Activated T-helper 17 cell treated with anti-CD3 and anti-CD28 coated beads, Interleukin-2, amount 50 U/mL, for 72 hours (primary cell): Measurements from ENCODE around the gene FAM81A. TPM values are rescaled to one million over a fixed set of nuclear protein-coding genes. Genes with fewer than 3 reads are reported as not detected.
A peak's percentile ranks its signal among the peaks of the same experiment; 100 is the strongest.

Source experiments
- ATAC-seq: fragments of 150-1000 bp; cut with Tn5 transposase; replicated peaks from 2 replicates; pipeline ENCODE4 v1.10.0; 2021; ENCODE audit warnings: mild to moderate bottlenecking, moderate library complexity
- H3K27ac Mint-ChIP-seq: one replicate; pipeline ENCODE4 v1.8.0; 2022; ENCODE audit warnings: mixed read lengths
- H3K27me3 Mint-ChIP-seq: one replicate; pipeline ENCODE4 v1.8.0; 2022; ENCODE audit warnings: mixed read lengths
- H3K36me3 Mint-ChIP-seq: one replicate; pipeline ENCODE4 v1.8.0; 2022; ENCODE audit warnings: low read depth, mild to moderate bottlenecking, mixed read lengths
- H3K4me1 Mint-ChIP-seq: one replicate; pipeline ENCODE4 v1.8.0; 2022; ENCODE audit warnings: mixed read lengths
- H3K4me3 Mint-ChIP-seq: one replicate; pipeline ENCODE4 v1.8.0; 2022; ENCODE audit warnings: mild to moderate bottlenecking, mixed read lengths
- H3K9me3 Mint-ChIP-seq: one replicate; pipeline ENCODE4 v1.8.0; 2022; ENCODE audit warnings: mixed read lengths
- total RNA-seq, 2 donors: library from RNA; stranded (reverse); gene quantifications; one replicate each; pipeline ENCODE4 v1.2.3, GENCODE V29; 2022

Gene FAM81A
- total RNA-seq, 2 donors from 2014 or later: not detected

- no peaks in the 10 kb centered on the region for H3K36me3 Mint-ChIP-seq
- H3K9me3 Mint-ChIP-seq: no peaks in the 10 kb centered on the region
- H3K4me3 Mint-ChIP-seq: no peak overlapping the region
- no peaks in the 10 kb centered on the region for H3K4me1 Mint-ChIP-seq
- no peaks in the 10 kb centered on the region for H3K27me3 Mint-ChIP-seq
- no peak overlapping the region for H3K27ac Mint-ChIP-seq
- ATAC-seq: no peak
These were observed 93.2 kb downstream of the FAM81A start for GRCh38 chr15:59531066-59531675.

DNA sequence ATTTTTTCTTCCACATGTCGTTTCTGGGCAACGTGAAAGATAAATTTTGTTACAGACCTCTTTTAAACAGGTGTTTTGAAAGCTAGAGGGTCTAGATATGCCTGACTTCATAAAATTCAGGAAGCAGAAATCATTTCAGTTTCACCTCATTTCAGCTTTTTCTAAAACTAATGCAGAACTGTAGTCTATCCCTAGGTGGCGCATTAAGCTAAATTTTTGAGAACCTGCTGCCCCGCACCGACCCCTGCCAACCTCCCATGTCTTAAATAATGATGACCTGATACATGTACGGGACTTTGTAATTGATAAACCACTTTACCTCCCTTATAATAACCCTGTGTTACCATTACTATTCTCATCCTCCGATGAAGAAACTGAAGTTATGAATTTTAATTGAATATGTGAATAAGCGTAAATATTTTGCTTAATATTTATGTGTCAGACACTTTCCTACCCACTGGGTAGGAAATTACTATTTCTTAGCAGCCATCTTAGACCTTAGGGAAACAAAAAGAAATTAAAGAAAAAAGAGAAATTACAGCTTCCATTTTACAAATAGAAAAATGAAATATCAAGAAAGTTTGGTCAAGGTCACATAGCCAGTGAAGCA is 94.9 kb downstream of the FAM81A start:
- Mint-ChIP-seq H3K36me3 (no peaks in the 10 kb centered on the region), H3K4me3 (no peak overlapping the region), H3K27ac (no peak overlapping the region), H3K9me3 (no peaks in the 10 kb centered on the region), H3K27me3 (no peaks in the 10 kb centered on the region), H3K4me1 (no peaks in the 10 kb centered on the region)
- peak; percentile 24 for ATAC-seq

DNA sequence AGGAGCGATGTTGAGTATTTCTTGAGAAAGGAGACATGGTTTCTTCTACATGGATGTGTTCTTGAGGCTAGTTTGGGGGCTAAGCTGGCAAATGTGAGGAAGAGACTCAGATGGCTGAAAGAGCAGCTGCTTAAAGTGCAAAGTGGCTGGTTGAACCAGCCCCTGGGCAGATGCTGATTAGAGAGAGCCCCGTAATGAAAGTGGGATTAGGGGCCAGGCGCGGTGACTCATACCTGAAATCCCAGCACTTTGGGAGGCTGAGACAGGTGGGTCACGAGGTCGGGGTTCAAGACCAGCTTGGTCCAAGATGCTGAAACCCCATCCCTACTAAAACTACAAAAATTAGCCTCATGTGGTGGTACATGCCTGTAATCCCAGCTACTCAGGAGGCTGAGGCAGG is 98.6 kb downstream of the FAM81A start:
- H3K36me3 Mint-ChIP-seq: no peaks in the 10 kb centered on the region
- ATAC-seq: no peak
- no peak overlapping the region for H3K4me3 Mint-ChIP-seq
- no peaks in the 10 kb centered on the region for H3K27me3 Mint-ChIP-seq
- no peak overlapping the region for H3K27ac Mint-ChIP-seq
- no peaks in the 10 kb centered on the region for H3K9me3 Mint-ChIP-seq
- no peaks in the 10 kb centered on the region for H3K4me1 Mint-ChIP-seq

DNA sequence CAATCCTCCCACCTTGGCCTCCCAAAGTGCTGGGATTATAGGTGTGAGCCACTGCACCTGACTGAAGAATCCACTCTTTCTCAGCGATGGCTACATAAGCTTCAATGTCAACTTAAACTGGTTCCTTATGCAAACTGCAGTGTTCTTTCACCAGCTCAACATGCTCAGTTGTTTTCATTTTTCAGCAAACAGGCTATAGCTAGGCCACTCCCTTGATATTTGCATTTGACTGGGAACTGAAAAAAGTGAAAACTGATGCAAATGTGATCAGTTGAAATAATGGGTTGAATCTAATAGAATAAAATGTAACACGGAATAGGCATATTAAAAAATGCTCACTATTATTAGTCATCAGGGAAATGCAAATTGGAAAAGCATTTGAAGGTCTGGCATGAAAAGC is 99.4 kb downstream of the FAM81A start:
- H3K27ac Mint-ChIP-seq: no peak overlapping the region
- ATAC-seq: no peak

DNA sequence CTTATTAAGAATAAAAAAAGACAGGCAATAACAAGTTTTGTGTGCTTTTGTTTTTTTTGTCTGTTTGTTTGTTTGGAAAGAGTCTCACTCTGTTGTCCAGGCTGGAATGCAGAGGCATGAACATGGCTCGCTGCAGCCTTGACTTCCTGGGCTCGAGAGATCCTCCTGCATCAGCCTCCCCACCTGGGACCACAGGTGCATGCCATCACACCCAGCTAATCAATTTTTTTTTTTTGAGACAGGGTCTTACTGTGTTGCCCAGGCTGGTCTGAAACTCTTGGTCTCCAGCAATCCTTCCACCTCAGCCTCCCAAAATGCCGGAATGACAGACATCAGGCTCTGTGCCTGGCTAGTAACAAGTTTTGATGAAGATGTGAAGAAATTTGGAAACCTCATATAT is 100.5 kb downstream of the FAM81A start:
- Mint-ChIP-seq H3K36me3 (no peaks in the 10 kb centered on the region), H3K4me3 (no peak overlapping the region), H3K27me3 (peaks cover 3% of the 10 kb centered on the region), H3K4me1 (peaks cover 6% of the 10 kb centered on the region), H3K9me3 (no peaks in the 10 kb centered on the region), H3K27ac (no peak overlapping the region)
- ATAC-seq: no peak

More for the DNA sequence above, 99.4 kb downstream of the FAM81A start:
- no peaks in the 10 kb centered on the region for H3K9me3 Mint-ChIP-seq
- H3K4me3 Mint-ChIP-seq: no peak overlapping the region
- H3K36me3 Mint-ChIP-seq: no peaks in the 10 kb centered on the region
- H3K4me1 Mint-ChIP-seq: no peaks in the 10 kb centered on the region
- no peaks in the 10 kb centered on the region for H3K27me3 Mint-ChIP-seq

DNA sequence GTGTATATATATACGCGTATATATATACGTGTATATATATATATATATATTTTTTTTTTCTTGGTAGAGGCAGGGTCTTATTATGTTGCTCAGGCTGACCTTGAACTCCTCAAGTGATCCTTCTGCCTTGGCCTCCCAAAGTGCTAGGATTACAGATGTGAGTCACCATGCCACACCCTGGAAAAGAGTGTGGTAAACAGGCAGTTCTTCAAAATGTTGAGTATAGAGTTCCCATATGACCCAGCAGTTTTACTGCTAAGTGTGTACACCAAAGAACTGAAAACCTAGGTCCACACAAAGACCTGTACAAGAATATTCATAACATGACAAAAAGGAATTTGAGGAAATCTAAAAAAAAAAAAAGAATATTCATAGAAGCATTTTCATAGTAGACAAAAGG is 101.8 kb downstream of the FAM81A start:
- peaks cover 5% of the 10 kb centered on the region for H3K27me3 Mint-ChIP-seq
- no peak for ATAC-seq
- H3K36me3 Mint-ChIP-seq: no peaks in the 10 kb centered on the region
- H3K4me3 Mint-ChIP-seq: no peak overlapping the region
- peaks cover 11% of the 10 kb centered on the region for H3K4me1 Mint-ChIP-seq
- H3K27ac Mint-ChIP-seq: no peak overlapping the region
- H3K9me3 Mint-ChIP-seq: no peaks in the 10 kb centered on the region

DNA sequence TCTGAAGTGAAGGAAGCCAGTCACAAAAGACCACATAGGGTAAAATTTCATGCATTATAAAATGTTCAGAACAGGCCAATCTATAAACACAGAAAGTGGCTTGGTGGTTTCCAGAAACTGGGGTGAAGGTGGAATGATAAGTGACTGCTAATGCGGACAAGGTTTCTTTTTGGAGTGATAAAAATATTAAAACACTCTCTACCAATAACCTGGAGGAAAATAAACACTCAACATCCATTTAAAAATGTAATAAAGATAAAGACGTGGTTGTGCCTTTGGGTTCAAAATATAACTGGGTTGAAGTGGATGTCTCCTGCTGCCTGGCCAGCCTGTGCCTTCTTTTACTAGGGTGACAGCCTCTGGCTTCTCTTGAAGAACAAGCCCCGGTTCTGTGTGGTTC is 102.7 kb downstream of the FAM81A start:
- H3K9me3 Mint-ChIP-seq: no peaks in the 10 kb centered on the region
- H3K27me3 Mint-ChIP-seq: peaks cover 5% of the 10 kb centered on the region
- no peak for ATAC-seq
- no peak overlapping the region for H3K27ac Mint-ChIP-seq
- peaks cover 11% of the 10 kb centered on the region for H3K4me1 Mint-ChIP-seq
- H3K36me3 Mint-ChIP-seq: no peaks in the 10 kb centered on the region
- H3K4me3 Mint-ChIP-seq: no peak overlapping the region

GRCh38 chr15:59541750-59542149 is 103.8 kb downstream of the FAM81A start:
- H3K27ac Mint-ChIP-seq: no peak overlapping the region
- peaks cover 11% of the 10 kb centered on the region for H3K4me1 Mint-ChIP-seq
- H3K9me3 Mint-ChIP-seq: no peaks in the 10 kb centered on the region
- H3K36me3 Mint-ChIP-seq: no peaks in the 10 kb centered on the region
- no peak for ATAC-seq
- no peak overlapping the region for H3K4me3 Mint-ChIP-seq
- H3K27me3 Mint-ChIP-seq: peaks cover 11% of the 10 kb centered on the region

GRCh38 chr15:59543721-59544547 is 105.9 kb downstream of the FAM81A start:
- H3K27ac Mint-ChIP-seq: peak overlapping the region; percentile 11
- peaks cover 11% of the 10 kb centered on the region for H3K4me1 Mint-ChIP-seq
- H3K4me3 Mint-ChIP-seq: peak overlapping the region; percentile 29

DNA sequence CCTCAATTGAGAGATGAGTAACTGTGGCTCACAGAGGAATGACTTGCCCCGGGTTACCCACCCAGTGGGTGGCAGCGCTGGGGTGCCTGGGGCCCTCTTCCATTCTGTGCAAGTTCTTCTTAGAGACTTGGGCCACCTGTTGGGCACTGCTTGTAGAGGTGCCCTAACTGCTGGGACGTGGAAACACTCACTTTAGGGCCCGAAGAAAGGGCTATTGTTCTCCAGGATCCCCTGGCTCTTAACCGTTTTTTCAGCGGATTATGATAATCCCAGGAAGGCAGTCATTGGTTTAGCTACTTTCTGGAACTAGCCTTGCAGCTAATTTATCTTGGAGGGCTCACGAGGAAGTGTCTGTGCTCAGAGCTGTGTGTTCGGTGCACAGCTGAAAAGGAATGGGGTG is 107.6 kb downstream of the FAM81A start:
- H3K4me1 Mint-ChIP-seq: peaks cover 11% of the 10 kb centered on the region
- H3K27me3 Mint-ChIP-seq: peaks cover 20% of the 10 kb centered on the region
- H3K27ac Mint-ChIP-seq: no peak overlapping the region
- H3K9me3 Mint-ChIP-seq: no peaks in the 10 kb centered on the region
- ATAC-seq: no peak
- H3K36me3 Mint-ChIP-seq: no peaks in the 10 kb centered on the region
- no peak overlapping the region for H3K4me3 Mint-ChIP-seq

More at GRCh38 chr15:59543721-59544547, 105.9 kb downstream of the FAM81A start:
- ATAC-seq: peak; percentile 45
- H3K27me3 Mint-ChIP-seq: peaks cover 14% of the 10 kb centered on the region
- H3K9me3 Mint-ChIP-seq: no peaks in the 10 kb centered on the region
- no peaks in the 10 kb centered on the region for H3K36me3 Mint-ChIP-seq

GRCh38 chr15:59548501-59549226 is 110.7 kb downstream of the FAM81A start:
- Mint-ChIP-seq H3K4me1 (peaks cover 3% of the 10 kb centered on the region), H3K36me3 (no peaks in the 10 kb centered on the region), H3K27ac (no peak overlapping the region), H3K27me3 (peaks cover 15% of the 10 kb centered on the region), H3K9me3 (no peaks in the 10 kb centered on the region), H3K4me3 (no peak overlapping the region)
- no peak for ATAC-seq

GRCh38 chr15:59549301-59550185 is 111.6 kb downstream of the FAM81A start:
- Mint-ChIP-seq H3K9me3 (no peaks in the 10 kb centered on the region), H3K27ac (no peak overlapping the region), H3K27me3 (peaks cover 15% of the 10 kb centered on the region), H3K36me3 (no peaks in the 10 kb centered on the region), H3K4me1 (no peaks in the 10 kb centered on the region), H3K4me3 (no peak overlapping the region)
- ATAC-seq: no peak

DNA sequence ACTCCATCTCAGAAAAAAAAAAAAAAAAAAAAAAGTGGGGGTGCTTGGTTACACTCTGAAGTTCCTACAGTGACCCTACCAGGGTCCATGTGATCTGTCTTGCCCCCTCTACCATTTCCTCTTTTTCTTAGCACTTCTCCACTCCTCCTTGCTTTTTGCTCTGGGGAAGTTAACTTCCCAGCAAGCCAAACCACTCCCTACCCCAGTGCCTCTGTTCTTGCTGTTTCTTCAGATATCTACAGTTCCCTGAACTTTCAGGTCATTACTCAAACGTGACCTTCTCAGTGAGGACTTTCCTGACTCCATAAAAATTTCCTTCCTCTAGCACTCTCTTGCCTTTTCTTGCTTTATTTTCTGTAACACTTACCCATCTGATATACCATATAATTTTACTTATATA is 112.5 kb downstream of the FAM81A start:
- H3K27me3 Mint-ChIP-seq: peaks cover 15% of the 10 kb centered on the region
- H3K4me1 Mint-ChIP-seq: no peaks in the 10 kb centered on the region
- no peaks in the 10 kb centered on the region for H3K9me3 Mint-ChIP-seq
- H3K36me3 Mint-ChIP-seq: no peaks in the 10 kb centered on the region
- no peak for ATAC-seq
- no peak overlapping the region for H3K4me3 Mint-ChIP-seq
- no peak overlapping the region for H3K27ac Mint-ChIP-seq

DNA sequence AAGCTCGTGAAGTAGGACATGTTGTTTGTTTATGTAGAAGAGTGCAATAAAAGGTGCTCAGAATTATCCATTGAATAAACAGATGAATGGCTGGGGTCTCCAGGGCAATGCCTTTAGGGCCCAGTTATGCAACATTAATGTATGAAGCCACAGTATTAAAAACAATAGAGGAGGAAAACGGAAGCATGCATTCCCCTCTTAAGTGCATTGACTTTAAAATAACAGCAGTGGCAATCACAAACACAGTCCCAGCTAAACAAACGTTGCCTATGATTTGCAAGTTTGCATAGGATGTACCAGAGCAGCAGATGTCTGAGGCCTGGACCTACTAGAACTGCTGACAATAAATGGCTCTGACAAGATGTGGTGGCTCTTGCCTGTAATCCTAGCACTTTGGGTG is 113.0 kb downstream of the FAM81A start:
- no peak for ATAC-seq
- Mint-ChIP-seq H3K4me1 (no peaks in the 10 kb centered on the region), H3K36me3 (no peaks in the 10 kb centered on the region), H3K9me3 (no peaks in the 10 kb centered on the region), H3K27me3 (peaks cover 14% of the 10 kb centered on the region), H3K4me3 (no peak overlapping the region), H3K27ac (no peak overlapping the region)
